Immature natural killer cell (primary cell): ENCODE measurements around the gene OR8G5. TPM values are rescaled to one million over a fixed set of nuclear protein-coding genes. Genes with fewer than 3 reads are reported as not detected.
"Not testable (repeated sequence)": the region's sequence is repeated elsewhere in the genome, so short reads cannot be mapped to it uniquely, and the experiment has no call there.

Source experiments
- DNase-seq, 3 donors: peaks; one replicate each; pipeline ENCODE4 v3.0.0; 2022; ENCODE audit warnings: mixed read lengths in 1 of 3
- H3K27ac Mint-ChIP-seq, 6 donors: one replicate each; pipeline ENCODE4 v1.8.0; 2020; ENCODE audit warnings: mixed read lengths in 6 of 6, mild to moderate bottlenecking in 5 of 6, inconsistent platforms in 4 of 6, moderate library complexity in 3 of 6
- H3K27me3 Mint-ChIP-seq, 3 donors: one replicate each; pipeline ENCODE4 v1.8.0; 2020 to 2021; ENCODE audit warnings: low read depth in 3 of 3, mild to moderate bottlenecking in 3 of 3, mixed read lengths in 3 of 3, moderate library complexity in 3 of 3, inconsistent platforms in 1 of 3
- H3K36me3 Mint-ChIP-seq, 3 donors: one replicate each; pipeline ENCODE4 v1.8.0; 2020; ENCODE audit warnings: mixed read lengths in 3 of 3, inconsistent platforms in 2 of 3, mild to moderate bottlenecking in 2 of 3
- H3K4me1 Mint-ChIP-seq, 2 donors: one replicate each; pipeline ENCODE4 v1.8.0; 2020; ENCODE audit warnings: inconsistent platforms in 2 of 2, mild to moderate bottlenecking in 2 of 2, mixed read lengths in 2 of 2, moderate library complexity in 1 of 2
- H3K4me3 Mint-ChIP-seq, 5 donors: one replicate each; pipeline ENCODE4 v1.8.0; 2020; ENCODE audit warnings: mild to moderate bottlenecking in 5 of 5, mixed read lengths in 5 of 5, inconsistent platforms in 3 of 5, moderate library complexity in 3 of 5
- H3K9me3 Mint-ChIP-seq, 6 donors: one replicate each; pipeline ENCODE4 v1.8.0; 2020; ENCODE audit warnings: mild to moderate bottlenecking in 6 of 6, mixed read lengths in 6 of 6, inconsistent platforms in 4 of 6, moderate library complexity in 3 of 6
- polyA plus RNA-seq, 3 donors: library from polyadenylated mRNA; unstranded; fragments of 300-500 nt; fragmentation: Illumina TruSeq; gene quantifications; one replicate each; pipeline ENCODE4 v1.2.3, GENCODE V29; 2021

The OR8G5 gene
- polyA plus RNA-seq, 3 donors from 2014 or later: not detected

DNA sequence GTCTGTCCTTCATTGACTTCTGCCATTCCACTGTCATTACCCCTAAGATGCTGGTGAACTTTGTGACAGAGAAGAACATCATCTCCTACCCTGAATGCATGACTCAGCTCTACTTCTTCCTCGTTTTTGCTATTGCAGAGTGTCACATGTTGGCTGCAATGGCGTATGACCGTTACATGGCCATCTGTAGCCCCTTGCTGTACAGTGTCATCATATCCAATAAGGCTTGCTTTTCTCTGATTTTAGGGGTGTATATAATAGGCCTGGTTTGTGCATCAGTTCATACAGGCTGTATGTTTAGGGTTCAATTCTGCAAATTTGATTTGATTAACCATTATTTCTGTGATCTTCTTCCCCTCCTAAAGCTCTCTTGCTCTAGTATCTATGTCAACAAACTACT, 6.3 kb upstream of the OR8G5 start:
- not testable (repeated sequence) for H3K27ac Mint-ChIP-seq, DNase-seq, H3K4me1 Mint-ChIP-seq, H3K27me3 Mint-ChIP-seq, H3K4me3 Mint-ChIP-seq, H3K9me3 Mint-ChIP-seq, H3K36me3 Mint-ChIP-seq

DNA sequence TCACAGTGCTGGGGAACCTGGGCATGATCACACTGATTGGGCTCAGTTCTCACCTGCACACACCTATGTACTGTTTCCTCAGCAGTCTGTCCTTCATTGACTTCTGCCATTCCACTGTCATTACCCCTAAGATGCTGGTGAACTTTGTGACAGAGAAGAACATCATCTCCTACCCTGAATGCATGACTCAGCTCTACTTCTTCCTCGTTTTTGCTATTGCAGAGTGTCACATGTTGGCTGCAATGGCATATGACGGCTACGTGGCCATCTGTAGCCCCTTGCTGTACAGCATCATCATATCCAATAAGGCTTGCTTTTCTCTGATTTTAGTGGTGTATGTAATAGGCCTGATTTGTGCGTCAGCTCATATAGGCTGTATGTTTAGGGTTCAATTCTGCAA, 8.9 kb downstream of the OR8G5 start:
- H3K27me3 Mint-ChIP-seq, H3K27ac Mint-ChIP-seq, H3K36me3 Mint-ChIP-seq, DNase-seq, H3K9me3 Mint-ChIP-seq, H3K4me3 Mint-ChIP-seq, H3K4me1 Mint-ChIP-seq: not testable (repeated sequence)

DNA sequence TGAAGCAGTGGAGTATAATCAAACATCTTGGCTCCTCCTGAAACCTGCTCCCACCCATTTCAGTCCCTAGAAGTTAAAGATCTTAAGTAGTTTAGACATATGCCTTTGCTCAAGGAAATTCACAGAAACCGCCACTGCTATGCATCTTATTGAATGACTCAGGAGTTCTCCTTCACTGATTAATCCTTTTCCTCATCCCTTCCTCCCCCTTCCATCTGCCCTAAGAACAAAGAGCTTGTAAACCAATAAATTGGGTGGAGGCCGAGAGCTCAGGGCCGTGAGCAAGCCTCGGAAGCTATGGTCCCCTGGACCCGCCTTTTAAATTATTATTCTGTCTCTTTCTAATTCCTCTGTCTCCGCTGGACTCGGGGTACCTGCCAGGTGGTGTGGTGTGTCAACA, 14.7 kb downstream of the OR8G5 start:
- H3K9me3 Mint-ChIP-seq, H3K27me3 Mint-ChIP-seq, H3K4me1 Mint-ChIP-seq, H3K27ac Mint-ChIP-seq, DNase-seq, H3K36me3 Mint-ChIP-seq, H3K4me3 Mint-ChIP-seq: not testable (repeated sequence)

DNA sequence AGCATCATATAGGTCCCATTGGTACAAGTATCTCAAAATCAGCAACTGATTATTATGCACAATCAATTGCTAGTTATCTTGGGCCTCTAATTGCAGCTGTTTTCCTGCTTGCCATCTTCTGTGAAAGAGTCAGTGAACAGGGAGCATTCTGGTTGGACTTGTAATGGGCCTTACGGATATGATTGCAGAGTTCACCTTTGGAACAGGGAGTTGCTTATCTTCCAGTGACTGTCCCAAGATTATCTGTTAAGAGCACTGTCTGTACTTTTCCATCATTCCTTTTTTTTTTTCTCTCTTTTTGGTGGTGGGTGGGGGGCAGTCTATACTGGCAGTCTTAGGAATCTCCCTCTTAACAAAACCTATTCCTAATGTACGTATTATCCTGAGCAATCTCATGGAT, 17.8 kb downstream of the OR8G5 start:
- Mint-ChIP-seq H3K4me3 (no peak overlapping the region), H3K9me3 (peaks cover 0 to 9% (median under 1%) of the 10 kb centered on the region in 6 donors), H3K36me3 (no peaks in the 10 kb centered on the region), H3K4me1 (peaks cover 11 to 14% of the 10 kb centered on the region in 2 donors), H3K27ac (no peak overlapping the region), H3K27me3 (peaks cover 0 to 6% (median 0%) of the 10 kb centered on the region in 3 donors)
- DNase-seq: no peak

DNA sequence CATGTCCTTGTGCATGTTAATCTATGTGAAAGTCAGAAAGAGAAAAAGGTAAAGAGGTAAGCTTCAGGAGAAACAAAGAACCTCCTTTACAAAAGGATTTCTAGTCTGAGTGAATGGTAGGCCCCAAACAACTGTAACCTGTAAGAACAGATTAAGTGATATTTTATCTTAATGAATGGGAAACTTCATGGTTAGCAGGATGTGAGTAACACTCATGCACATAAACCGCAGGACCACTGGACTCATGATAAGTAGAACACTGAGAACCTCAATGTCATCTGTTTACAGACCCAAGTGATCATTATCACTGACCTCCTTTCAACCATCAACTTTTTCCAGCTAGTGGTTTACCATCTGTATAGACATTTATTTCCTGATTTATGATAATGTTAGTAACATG, 19.9 kb downstream of the OR8G5 start:
- Mint-ChIP-seq H3K4me1 (peaks cover 11 to 14% of the 10 kb centered on the region in 2 donors), H3K9me3 (peaks cover 0 to 8% (median 2%) of the 10 kb centered on the region in 6 donors), H3K36me3 (no peaks in the 10 kb centered on the region), H3K27me3 (peaks cover 0 to 3% (median 0%) of the 10 kb centered on the region in 3 donors), H3K4me3 (peak overlapping the region in 2 of 5 donors; percentile 11 to 19), H3K27ac (no peak overlapping the region)
- peak; percentile 5 to 19 (median 15) for DNase-seq

DNA sequence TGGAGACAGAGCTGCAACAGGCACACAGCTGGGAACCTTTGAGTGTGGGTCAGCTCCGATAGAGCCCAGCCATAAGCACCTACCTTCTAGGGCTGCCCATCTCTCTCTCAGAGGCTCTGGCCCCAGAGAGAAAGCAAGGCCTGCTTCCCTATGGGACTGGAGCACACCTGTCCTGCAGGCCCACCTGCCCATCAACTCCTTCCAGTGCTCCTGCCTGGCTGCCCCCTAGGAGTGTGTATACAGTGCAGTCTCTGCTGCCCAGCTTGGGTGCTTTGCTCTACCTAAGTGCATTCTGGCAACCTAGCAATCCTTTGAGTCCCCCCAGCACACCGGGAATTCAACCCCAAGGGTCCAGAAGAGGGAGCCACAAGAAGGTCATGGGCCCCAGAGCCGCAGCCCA, 21.0 kb downstream of the OR8G5 start:
- no peak overlapping the region for H3K27ac Mint-ChIP-seq
- H3K36me3 Mint-ChIP-seq: no peaks in the 10 kb centered on the region
- DNase-seq: no peak
- peaks cover 11 to 14% of the 10 kb centered on the region in 2 donors for H3K4me1 Mint-ChIP-seq
- peaks cover 0 to 2% (median 0%) of the 10 kb centered on the region in 3 donors for H3K27me3 Mint-ChIP-seq
- H3K4me3 Mint-ChIP-seq: peak overlapping the region in 1 of 5 donors; percentile 33
- peaks cover 0 to 10% (median 4%) of the 10 kb centered on the region in 6 donors for H3K9me3 Mint-ChIP-seq

DNA sequence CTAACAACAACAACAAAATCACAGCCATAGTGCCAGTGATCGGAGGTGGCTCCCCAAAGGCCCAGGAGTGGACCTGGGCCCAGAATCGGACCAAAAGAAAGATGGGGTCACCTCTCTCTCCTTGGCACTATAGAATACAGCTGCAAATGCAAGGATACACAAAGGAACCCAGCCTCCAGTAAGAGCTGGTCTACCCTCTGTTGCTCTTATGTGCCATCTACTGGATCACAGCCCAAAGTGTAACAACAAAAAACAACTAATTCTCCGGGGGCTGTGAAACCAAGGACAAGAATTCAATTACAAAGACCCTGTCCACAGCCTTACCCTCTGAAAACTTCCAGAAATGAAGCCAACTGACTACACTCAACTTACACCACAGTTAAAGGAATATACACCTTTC, 21.6 kb downstream of the OR8G5 start:
- Mint-ChIP-seq H3K27ac (no peak overlapping the region), H3K9me3 (peaks cover 0 to 10% (median 4%) of the 10 kb centered on the region in 6 donors), H3K4me3 (no peak overlapping the region), H3K27me3 (peaks cover 0 to 2% (median 0%) of the 10 kb centered on the region in 3 donors), H3K4me1 (peaks cover 11 to 14% of the 10 kb centered on the region in 2 donors), H3K36me3 (no peaks in the 10 kb centered on the region)
- DNase-seq: no peak

DNA sequence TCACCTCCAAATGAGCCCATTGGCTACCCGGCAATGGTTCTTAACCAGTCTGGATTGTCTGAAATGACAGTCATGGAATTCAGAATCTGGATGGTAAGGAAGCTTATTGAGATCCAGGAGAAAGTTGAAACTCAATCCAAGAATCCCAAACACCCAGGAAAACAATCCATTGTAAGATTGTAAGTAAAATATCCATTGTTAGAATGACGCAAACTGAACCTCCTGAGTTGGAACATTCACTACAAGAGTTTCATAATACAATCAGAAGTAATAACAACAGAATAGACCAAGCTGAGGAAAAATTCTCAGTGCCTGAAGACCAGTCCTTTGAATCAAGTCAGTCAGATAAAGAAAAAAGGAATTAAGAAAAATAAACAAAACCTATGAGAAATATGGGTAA, 22.1 kb downstream of the OR8G5 start:
- no peak for DNase-seq
- no peak overlapping the region for H3K4me3 Mint-ChIP-seq
- no peak overlapping the region for H3K27ac Mint-ChIP-seq
- H3K9me3 Mint-ChIP-seq: peaks cover 0 to 10% (median 5%) of the 10 kb centered on the region in 6 donors
- peaks cover 0 to 2% (median 0%) of the 10 kb centered on the region in 3 donors for H3K27me3 Mint-ChIP-seq
- H3K4me1 Mint-ChIP-seq: peaks cover 11 to 14% of the 10 kb centered on the region in 2 donors
- no peaks in the 10 kb centered on the region for H3K36me3 Mint-ChIP-seq

DNA sequence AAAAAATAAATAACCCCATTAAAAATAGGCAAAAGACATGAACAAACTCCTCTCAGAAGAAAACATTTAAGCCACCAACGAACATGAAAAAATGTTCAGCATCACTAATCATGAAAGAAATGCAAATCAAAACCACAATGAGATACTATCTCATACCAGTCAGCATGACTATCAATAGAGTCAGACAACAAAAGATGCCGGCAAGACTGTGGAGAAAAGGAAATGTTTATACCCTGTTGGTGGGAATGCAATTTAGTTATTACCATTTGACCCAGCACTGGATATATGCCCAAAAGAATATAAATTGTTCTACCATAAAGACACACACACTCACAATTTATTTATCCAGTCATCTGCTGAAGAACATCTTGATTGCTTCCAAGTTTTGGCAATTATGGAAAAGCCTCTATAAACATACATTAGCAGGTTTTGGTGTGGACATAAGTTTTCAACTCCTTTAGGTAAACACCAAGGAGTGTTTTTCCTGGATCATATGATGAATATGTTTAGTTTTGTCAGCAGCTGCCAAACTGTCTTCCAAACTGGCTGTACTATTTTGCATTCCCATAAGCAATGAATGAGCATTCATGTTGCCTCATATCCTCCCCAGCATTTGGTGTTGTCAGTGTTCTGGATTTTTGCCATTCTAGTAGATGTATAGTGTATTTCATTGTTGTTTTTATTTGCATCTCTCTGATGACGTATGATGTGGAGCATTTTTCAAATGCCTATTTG, 29.6 kb downstream of the OR8G5 start:
- Mint-ChIP-seq H3K9me3 (peaks cover 0 to 8% (median 3%) of the 10 kb centered on the region in 6 donors), H3K4me3 (no peak overlapping the region), H3K27me3 (no peaks in the 10 kb centered on the region), H3K36me3 (no peaks in the 10 kb centered on the region), H3K4me1 (no peaks in the 10 kb centered on the region), H3K27ac (no peak overlapping the region)
- DNase-seq: no peak

DNA sequence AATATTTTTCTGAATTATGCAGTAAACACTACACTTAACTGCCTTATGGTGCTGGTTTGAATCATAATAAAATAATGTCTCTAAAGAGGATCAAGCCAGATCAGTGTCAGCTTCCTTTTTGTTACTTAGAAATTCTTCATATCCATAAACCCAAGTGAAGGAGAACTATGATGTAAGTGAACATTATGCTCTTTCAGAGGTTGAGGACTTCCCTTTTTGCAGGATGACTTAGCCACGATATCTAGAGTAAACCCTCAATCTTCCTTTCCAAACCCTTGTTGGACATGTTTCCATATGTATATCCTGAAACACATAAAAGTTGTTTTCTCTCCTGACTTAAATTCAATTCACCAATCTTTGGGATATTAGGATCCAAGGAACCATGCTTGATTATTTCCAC, 38.5 kb downstream of the OR8G5 start:
- no peaks in the 10 kb centered on the region for H3K36me3 Mint-ChIP-seq
- H3K27me3 Mint-ChIP-seq: peaks cover 0 to 3% (median 1%) of the 10 kb centered on the region in 3 donors
- no peak overlapping the region for H3K27ac Mint-ChIP-seq
- no peak for DNase-seq
- H3K9me3 Mint-ChIP-seq: peaks cover 0 to 10% (median 0%) of the 10 kb centered on the region in 6 donors
- no peak overlapping the region for H3K4me3 Mint-ChIP-seq
- no peaks in the 10 kb centered on the region for H3K4me1 Mint-ChIP-seq

DNA sequence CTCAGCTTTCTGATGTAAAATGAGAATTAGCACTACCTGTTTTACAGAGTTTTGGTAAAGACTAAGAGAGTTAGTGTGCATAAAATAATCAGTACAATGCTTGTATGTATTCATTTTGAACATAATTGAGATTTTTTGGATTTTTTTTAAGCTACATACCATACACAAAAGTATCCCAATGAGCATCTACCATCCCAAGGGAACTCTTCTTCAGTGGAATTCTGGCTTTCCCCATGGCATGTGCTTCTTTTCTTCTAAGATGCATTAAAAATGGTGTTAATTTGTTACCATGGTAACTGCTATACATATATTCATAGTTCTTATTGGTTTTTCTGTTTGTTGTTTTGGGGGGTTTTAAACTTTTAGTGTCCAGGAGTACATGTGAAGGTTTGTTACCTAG, 39.8 kb downstream of the OR8G5 start:
- Mint-ChIP-seq H3K9me3 (peaks cover 0 to 9% (median 0%) of the 10 kb centered on the region in 6 donors), H3K4me1 (no peaks in the 10 kb centered on the region), H3K27ac (no peak overlapping the region), H3K36me3 (no peaks in the 10 kb centered on the region), H3K27me3 (peaks cover 0 to 3% (median 1%) of the 10 kb centered on the region in 3 donors), H3K4me3 (no peak overlapping the region)
- DNase-seq: no peak

DNA sequence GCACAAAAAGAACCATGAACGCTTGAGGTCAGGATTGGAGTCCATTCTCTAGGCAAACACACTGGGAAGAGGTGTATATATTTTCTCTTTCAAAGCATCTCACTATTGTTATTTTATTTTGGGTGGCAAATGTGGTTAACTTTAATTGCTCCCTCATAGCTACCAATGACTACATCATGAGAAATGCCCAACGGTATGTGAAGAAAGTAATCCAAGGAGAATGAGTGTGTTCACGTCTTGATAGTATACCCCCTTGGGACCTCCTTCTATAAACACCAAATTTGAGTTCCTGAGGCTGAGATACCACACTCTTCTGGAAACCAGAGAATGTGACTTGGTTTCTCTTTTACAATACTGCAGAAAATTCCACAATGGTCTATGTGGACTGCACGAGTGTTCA, 41.7 kb downstream of the OR8G5 start:
- Mint-ChIP-seq H3K9me3 (no peaks in the 10 kb centered on the region), H3K27ac (no peak overlapping the region), H3K27me3 (peaks cover under 1 to 3% (median 1%) of the 10 kb centered on the region in 3 donors), H3K36me3 (no peaks in the 10 kb centered on the region), H3K4me3 (no peak overlapping the region), H3K4me1 (no peaks in the 10 kb centered on the region)
- no peak for DNase-seq

DNA sequence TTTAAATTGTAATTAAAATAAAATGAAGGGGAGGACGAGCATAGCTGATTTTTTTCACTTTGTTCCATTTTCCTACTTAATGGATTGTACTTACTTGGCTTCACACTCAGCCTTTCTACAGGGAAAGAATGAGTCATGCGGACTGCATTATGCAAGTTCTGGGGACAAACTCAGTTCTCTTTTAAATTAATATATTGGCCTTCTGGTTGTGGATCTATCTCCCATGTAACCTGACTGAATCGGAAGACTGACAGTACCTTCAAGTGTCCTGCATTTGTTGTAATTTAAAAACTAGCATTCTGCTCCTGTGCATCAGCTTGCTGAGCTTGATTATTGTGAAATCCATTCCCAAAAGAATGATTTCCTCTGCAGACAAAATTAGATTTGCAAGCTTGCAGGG, 45.4 kb downstream of the OR8G5 start:
- H3K4me3 Mint-ChIP-seq: no peak overlapping the region
- no peaks in the 10 kb centered on the region for H3K9me3 Mint-ChIP-seq
- no peaks in the 10 kb centered on the region for H3K4me1 Mint-ChIP-seq
- no peak overlapping the region for H3K27ac Mint-ChIP-seq
- no peak for DNase-seq
- H3K36me3 Mint-ChIP-seq: no peaks in the 10 kb centered on the region
- peaks cover 1 to 5% (median 3%) of the 10 kb centered on the region in 3 donors for H3K27me3 Mint-ChIP-seq

DNA sequence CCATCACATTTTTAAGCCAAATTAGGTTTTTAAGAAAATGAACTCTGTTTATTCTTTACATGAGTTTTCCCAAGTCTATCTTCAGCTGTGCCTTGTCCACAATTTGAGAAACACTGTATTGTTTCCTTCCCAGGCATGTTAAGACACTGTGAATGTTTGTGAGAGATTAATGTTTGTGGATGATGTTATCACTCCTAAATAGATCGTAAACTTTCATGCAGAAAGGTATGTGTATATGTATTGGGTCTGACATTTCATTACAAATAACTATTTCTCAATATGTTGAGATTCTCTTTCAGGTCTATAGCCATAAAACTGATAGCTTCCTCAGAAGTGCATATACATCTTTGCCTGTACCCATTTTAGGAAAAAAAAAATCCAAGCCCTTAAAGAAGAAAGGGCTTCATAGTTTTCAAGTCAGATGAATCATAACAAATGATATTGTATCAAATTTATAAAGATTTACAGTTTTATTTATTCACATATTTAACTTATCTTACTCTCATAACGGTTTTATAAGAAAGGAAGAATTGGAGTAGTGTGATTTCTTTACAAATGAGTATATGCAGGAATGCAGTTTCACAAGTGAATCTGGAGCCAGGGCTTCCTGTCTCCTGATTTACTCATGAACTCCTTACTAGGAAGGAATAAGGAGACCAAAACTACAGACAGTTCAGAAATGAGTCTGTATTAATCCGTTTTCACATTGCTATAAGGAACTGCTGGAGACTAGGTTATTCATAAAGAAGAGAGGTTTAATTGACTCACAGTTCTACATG, 46.4 kb downstream of the OR8G5 start:
- Mint-ChIP-seq H3K4me3 (no peak overlapping the region), H3K27me3 (peaks cover 1 to 5% (median 3%) of the 10 kb centered on the region in 3 donors), H3K9me3 (no peaks in the 10 kb centered on the region), H3K36me3 (no peaks in the 10 kb centered on the region), H3K27ac (no peak overlapping the region), H3K4me1 (no peaks in the 10 kb centered on the region)
- no peak for DNase-seq
